ENCODE data around the gene INTS7.

DNA sequence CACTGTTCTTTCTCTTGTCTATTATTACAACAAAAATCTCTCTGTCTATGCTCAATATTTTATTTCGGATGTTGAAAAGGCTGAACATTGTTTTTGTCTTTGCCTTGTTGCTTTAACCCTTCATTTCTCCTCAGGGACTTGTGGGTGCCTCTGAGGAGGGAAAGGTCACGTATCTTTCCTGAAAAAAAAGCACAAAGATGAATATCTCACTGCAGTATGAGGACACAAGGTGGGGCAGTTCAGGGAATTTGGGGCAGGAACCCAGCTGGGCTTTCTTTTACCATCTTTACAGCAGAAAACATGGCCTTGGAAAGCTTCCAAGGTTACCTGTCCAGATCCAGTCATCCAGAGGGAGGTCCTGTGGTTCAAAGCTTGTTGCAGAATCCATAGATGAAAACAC lies 105.7 kb downstream of the INTS7 start:
- TF ChIP-seq, protein P1, sequence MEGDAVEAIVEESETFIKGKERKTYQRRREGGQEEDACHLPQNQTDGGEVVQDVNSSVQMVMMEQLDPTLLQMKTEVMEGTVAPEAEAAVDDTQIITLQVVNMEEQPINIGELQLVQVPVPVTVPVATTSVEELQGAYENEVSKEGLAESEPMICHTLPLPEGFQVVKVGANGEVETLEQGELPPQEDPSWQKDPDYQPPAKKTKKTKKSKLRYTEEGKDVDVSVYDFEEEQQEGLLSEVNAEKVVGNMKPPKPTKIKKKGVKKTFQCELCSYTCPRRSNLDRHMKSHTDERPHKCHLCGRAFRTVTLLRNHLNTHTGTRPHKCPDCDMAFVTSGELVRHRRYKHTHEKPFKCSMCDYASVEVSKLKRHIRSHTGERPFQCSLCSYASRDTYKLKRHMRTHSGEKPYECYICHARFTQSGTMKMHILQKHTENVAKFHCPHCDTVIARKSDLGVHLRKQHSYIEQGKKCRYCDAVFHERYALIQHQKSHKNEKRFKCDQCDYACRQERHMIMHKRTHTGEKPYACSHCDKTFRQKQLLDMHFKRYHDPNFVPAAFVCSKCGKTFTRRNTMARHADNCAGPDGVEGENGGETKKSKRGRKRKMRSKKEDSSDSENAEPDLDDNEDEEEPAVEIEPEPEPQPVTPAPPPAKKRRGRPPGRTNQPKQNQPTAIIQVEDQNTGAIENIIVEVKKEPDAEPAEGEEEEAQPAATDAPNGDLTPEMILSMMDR (conservative IDR thresholded peaks at IDR 0.05 in 1 of 2, IDR thresholded peaks at IDR 0.05 in 1 of 2; ENCODE audit: extremely low read depth in 1 of 2, insufficient read depth in 1 of 2, low read depth in 1 of 2, low read length in 2 of 2), result no peak
- TF ChIP-seq EZH2 (IDR thresholded peaks at IDR 0.05; ENCODE audit: borderline replicate concordance, low read length), result no peak
